ENCODE results near the gene CRYBB1.

DNA sequence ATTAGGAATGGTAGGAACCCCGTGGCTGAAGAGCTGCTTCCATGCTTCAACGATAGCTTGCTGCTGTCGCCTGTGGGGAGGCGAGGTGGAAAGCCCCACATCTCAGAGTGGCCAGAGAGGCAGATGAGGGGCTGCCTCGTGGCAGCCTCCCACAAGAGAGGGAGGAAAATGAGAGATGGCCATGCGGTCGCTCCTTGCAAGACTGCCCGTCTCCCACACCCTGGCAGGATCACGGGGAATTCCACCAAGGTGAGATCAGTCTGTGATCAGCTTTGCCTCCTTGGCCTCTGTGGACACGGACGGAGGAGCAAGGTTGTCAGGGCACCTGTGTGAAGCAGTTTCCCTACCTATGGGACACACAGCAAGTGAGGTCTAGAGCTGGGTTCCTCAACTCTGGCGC is 7.0 kb upstream of the CRYBB1 start:
- TF ChIP-seq POLR2AphosphoS5 (IDR thresholded peaks at IDR 0.05; ENCODE audit: insufficient read depth, low read depth, low read length) (no peak), EZH2 (IDR thresholded peaks at IDR 0.05; ENCODE audit: borderline replicate concordance, low read depth, low read length, severe bottlenecking) (no peak)
- TF ChIP-seq, protein P1, sequence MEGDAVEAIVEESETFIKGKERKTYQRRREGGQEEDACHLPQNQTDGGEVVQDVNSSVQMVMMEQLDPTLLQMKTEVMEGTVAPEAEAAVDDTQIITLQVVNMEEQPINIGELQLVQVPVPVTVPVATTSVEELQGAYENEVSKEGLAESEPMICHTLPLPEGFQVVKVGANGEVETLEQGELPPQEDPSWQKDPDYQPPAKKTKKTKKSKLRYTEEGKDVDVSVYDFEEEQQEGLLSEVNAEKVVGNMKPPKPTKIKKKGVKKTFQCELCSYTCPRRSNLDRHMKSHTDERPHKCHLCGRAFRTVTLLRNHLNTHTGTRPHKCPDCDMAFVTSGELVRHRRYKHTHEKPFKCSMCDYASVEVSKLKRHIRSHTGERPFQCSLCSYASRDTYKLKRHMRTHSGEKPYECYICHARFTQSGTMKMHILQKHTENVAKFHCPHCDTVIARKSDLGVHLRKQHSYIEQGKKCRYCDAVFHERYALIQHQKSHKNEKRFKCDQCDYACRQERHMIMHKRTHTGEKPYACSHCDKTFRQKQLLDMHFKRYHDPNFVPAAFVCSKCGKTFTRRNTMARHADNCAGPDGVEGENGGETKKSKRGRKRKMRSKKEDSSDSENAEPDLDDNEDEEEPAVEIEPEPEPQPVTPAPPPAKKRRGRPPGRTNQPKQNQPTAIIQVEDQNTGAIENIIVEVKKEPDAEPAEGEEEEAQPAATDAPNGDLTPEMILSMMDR (IDR thresholded peaks at IDR 0.05; ENCODE audit: extremely low read depth in 1 of 2, insufficient read depth in 1 of 2, low read depth in 1 of 2, low read length in 2 of 2) = no peak

Measured in endothelial cell of umbilical vein (primary cell).